HepG2 (cell line): Measurements from ENCODE around the gene CCDC102B. TPM values are rescaled to one million over a fixed set of nuclear protein-coding genes. Genes with fewer than 3 reads are reported as not detected.
A peak's percentile ranks its signal among the peaks of the same experiment; 100 is the strongest.

Experiments
- ATAC-seq: fragments of 200-7000 bp; cut with Tn5 transposase; 3 replicates; pipeline ENCODE4 v1.9.1; 2020; ENCODE audit warnings: mild to moderate bottlenecking, moderate library complexity
- BruUV-seq: library from RNA; stranded (reverse); fragments of 400-500 nt; replicated peaks from 2 replicates; lab custom pipeline; 2021; lab: Mats Ljungman, UMichigan
- CTCF ChIA-PET: fragments of 300-600 bp; formaldehyde crosslinking; extraction: SDS; loops from one replicate; lab custom pipeline; 2021; ENCODE audit warnings: low total read pairs, inconsistent platforms, low intra/inter-chr PET ratio; lab: Yijun Ruan, JAX
- POLR2A ChIA-PET: fragments of 350-600 bp; sonication (Branson Sonifier 250); formaldehyde crosslinking; loops from one replicate; lab custom pipeline; 2020; ENCODE audit warnings: antibody characterized with exemption, inconsistent platforms; lab: Yijun Ruan, JAX
- DNase-seq: peaks from one replicate; pipeline ENCODE4 v3.0.0-alpha.2; 2015; ENCODE audit warnings: low spot score
- FAIRE-seq: peaks from 3 replicates; lab custom pipeline; 2011; peaks lifted over from hg19 to GRCh38; lab: Jason Lieb, UNC
- H2AFZ ChIP-seq: one replicate; pipeline ENCODE4 v1.6.1; 2011; ENCODE audit warnings: low read length, inconsistent platforms
- H3K27ac ChIP-seq: fragments of 300-600 bp; 3 replicates; pipeline ENCODE4 v1.8.0; 2011; ENCODE audit warnings: mixed run types, mild to moderate bottlenecking, mixed read lengths, low read length, inconsistent platforms; ENCODE audit not compliant: insufficient read depth; ENCODE audit errors: extremely low read length
- H3K27me3 ChIP-seq, 2 experiments: fragments of 200-600 bp in 1 of 2; 2 replicates in 1 of 2; 3 replicates in 1 of 2; pipeline versions ENCODE4 v1.6.0 to v1.8.0; 2011; ENCODE audit warnings: low read length in 2 of 2, mild to moderate bottlenecking in 2 of 2, moderate library complexity in 2 of 2, inconsistent platforms in 1 of 2; ENCODE audit not compliant: insufficient read depth in 2 of 2, control insufficient read depth in 1 of 2
- H3K36me3 ChIP-seq, 2 experiments: fragments of 200-600 bp in 1 of 2; replicated peaks in 1 of 2; 2 replicates in 1 of 2; 3 replicates in 1 of 2; pipeline versions ENCODE4 v1.5.1 to v1.8.0; 2011; ENCODE audit warnings: low read length in 2 of 2, inconsistent platforms in 1 of 2; ENCODE audit not compliant: insufficient read depth in 2 of 2, control insufficient read depth in 1 of 2
- H3K4me1 ChIP-seq: 2 replicates; pipeline ENCODE4 v1.5.1; 2012; ENCODE audit warnings: low read length, inconsistent platforms; ENCODE audit not compliant: insufficient read depth
- H3K4me2 ChIP-seq: 2 replicates; pipeline ENCODE4 v1.6.0; 2011; ENCODE audit warnings: low read depth, low read length, inconsistent platforms
- H3K4me3 ChIP-seq, 3 experiments: fragments of 200-600 bp in 1 of 3; sonication (generic), shearing (Covaris generic) in 1 of 3; replicated peaks in 1 of 3; 2 replicates each; pipeline ENCODE4 v1.5.1; 2011 to 2016; ENCODE audit warnings: low read length in 3 of 3, inconsistent platforms in 2 of 3, low read depth in 2 of 3, mild to moderate bottlenecking in 2 of 3, control low read depth in 1 of 3, mixed read lengths in 1 of 3; ENCODE audit not compliant: insufficient read depth in 1 of 3
- H3K79me2 ChIP-seq: one replicate; pipeline ENCODE4 v1.6.1; 2011; ENCODE audit warnings: low read length, inconsistent platforms; ENCODE audit not compliant: insufficient read depth
- H3K9ac ChIP-seq: 2 replicates; pipeline ENCODE4 v1.6.0; 2011; ENCODE audit warnings: mild to moderate bottlenecking, low read depth, low read length, inconsistent platforms; ENCODE audit not compliant: insufficient read depth
- H3K9me3 ChIP-seq: 2 replicates; pipeline ENCODE4 v1.5.1; 2012; ENCODE audit warnings: mild to moderate bottlenecking, low read length
- H4K20me1 ChIP-seq: 2 replicates; pipeline ENCODE4 v1.6.0; 2011; ENCODE audit warnings: inconsistent platforms, mild to moderate bottlenecking, low read length, moderate library complexity; ENCODE audit not compliant: insufficient read depth
- CEBPG ChIP-seq: IDR thresholded peaks from 2 replicates; pipeline ENCODE4 v1.6.1; 2016
- FOXK2 ChIP-seq: fragments of 450-650 bp; IDR thresholded peaks from 2 replicates; pipeline ENCODE4 v1.6.1; 2016
- GATAD1 ChIP-seq: IDR thresholded peaks from 2 replicates; pipeline ENCODE4 v1.6.1; 2016; ENCODE audit warnings: missing genetic modification reagents, missing compliant biosample characterization
- JUNB ChIP-seq: sonication (generic); formaldehyde crosslinking; IDR thresholded peaks from 2 replicates; pipeline ENCODE4 v1.8.0; 2022; ENCODE audit warnings: missing genetic modification reagents, mild to moderate bottlenecking, borderline replicate concordance
- MBNL3 ChIP-seq: fragments of 250-450 bp; sonication (Bioruptor Pico); conservative IDR thresholded peaks from 2 replicates; pipeline ENCODE4 v1.8.0; 2022; ENCODE audit warnings: mild to moderate bottlenecking, inconsistent platforms
- PCBP1 ChIP-seq: fragments of 200-400 bp; formaldehyde crosslinking; IDR thresholded peaks from 2 replicates; pipeline ENCODE4 v1.6.1; 2017; ENCODE audit warnings: mild to moderate bottlenecking, low read depth, low read length, borderline replicate concordance
- SIN3A ChIP-seq: IDR thresholded peaks from 2 replicates; pipeline ENCODE4 v1.6.1; 2011; ENCODE audit warnings: low read depth, mild to moderate bottlenecking, control low read depth, low read length, borderline replicate concordance
- ZNF510 ChIP-seq: sonication (generic); formaldehyde crosslinking; IDR thresholded peaks from 2 replicates; pipeline ENCODE4 v1.4.0; 2020; ENCODE audit warnings: low read depth, mild to moderate bottlenecking, missing genetic modification reagents
- in situ Hi-C: cut with HindIII; loops from 2 replicates; pipeline ENCODE4 v1.10.0; 2017; ENCODE audit warnings: low pct_unique_long_range_greater_than_20kb; ENCODE audit not compliant: extremely low pct_ligation_motif_present
- intact Hi-C: fragments of 100-400 bp; cut with micrococcal nuclease; formaldehyde crosslinking; loops from one replicate; pipeline ENCODE4 v1.10.0; 2022; ENCODE audit not compliant: unreplicated experiment
- polyA plus RNA-seq, 8 experiments: library from polyadenylated mRNA; depleted of rRNA in 3 of 8; stranded (reverse) in 7 of 8; unstranded in 1 of 8; fragments of >200 nt; fragmentation: Illumina TruSeq in 4 of 8; extraction: Trizol in 4 of 8; gene quantifications; 2 replicates each; pipeline versions ENCODE4 v1.2.1 to v1.2.3, GENCODE V29; 2011 to 2016; ENCODE audit warnings: low read depth in 4 of 8, missing spikeins in 1 of 8, mixed read lengths in 1 of 8; ENCODE audit not compliant: insufficient read depth in 1 of 8
- total RNA-seq, 5 experiments: library from RNA; depleted of rRNA; stranded (reverse); fragments of >200 nt; fragmentation: Illumina TruSeq; extraction: Trizol; gene quantifications; 2 replicates each; pipeline ENCODE4 v1.2.3, GENCODE V29; 2016; ENCODE audit warnings: low read depth in 1 of 5
- TF ChIP-seq, protein P1 (sequence below): sonication (generic); formaldehyde crosslinking; IDR thresholded peaks from 2 replicates; pipeline ENCODE4 v1.4.0; 2020; ENCODE audit warnings: mild to moderate bottlenecking, missing genetic modification reagents, borderline replicate concordance
- TF ChIP-seq, protein P2 (sequence below), 2 experiments: fragments of 450-650 bp in 1 of 2; sonication (generic) in 1 of 2; formaldehyde crosslinking; IDR thresholded peaks; 2 replicates each; pipeline versions ENCODE4 v1.5.0 to v1.8.0; 2020 to 2022; ENCODE audit warnings: mild to moderate bottlenecking in 1 of 2, missing genetic modification reagents in 1 of 2

Gene CCDC102B
- total and polyA plus RNA-seq, 2 of the 13 experiments (the other 11 are each of a cell fraction or from before 2014, with no cell fraction given), result 2.3 to 3.7 TPM

DNA sequence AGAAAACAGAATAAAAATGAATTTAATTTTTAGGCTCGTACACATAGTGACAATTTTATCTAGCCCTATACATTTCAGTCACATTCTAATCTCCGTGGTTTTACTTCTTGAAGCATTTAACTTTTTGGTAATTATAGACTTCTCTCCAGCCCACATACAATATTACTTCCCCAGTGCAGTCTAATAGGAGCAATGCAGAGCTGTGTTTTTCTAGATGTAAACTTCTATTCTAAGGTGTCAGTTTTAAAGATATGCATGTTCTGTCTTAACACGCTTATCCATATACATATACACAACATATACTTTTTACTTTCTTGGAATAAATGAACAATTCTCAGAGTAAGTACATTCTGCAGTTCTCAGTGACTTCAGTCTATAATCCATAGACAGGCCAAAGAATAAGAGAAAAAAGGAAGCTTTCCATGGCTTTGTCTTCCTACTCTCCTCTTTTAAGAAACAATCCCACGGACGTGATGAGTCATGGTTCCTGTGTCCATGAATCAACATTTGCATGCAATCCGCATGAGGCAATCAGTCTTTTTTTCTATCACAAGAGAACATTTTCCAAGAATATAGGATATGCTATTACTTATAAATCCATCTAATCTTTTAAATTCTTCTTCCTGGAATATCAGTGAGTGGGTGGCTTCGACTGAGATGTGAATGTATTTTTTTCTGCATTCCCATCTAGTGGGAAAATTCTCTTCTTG, 42.8 kb downstream of the CCDC102B start (continued):
- TF ChIP-seq, protein P1, sequence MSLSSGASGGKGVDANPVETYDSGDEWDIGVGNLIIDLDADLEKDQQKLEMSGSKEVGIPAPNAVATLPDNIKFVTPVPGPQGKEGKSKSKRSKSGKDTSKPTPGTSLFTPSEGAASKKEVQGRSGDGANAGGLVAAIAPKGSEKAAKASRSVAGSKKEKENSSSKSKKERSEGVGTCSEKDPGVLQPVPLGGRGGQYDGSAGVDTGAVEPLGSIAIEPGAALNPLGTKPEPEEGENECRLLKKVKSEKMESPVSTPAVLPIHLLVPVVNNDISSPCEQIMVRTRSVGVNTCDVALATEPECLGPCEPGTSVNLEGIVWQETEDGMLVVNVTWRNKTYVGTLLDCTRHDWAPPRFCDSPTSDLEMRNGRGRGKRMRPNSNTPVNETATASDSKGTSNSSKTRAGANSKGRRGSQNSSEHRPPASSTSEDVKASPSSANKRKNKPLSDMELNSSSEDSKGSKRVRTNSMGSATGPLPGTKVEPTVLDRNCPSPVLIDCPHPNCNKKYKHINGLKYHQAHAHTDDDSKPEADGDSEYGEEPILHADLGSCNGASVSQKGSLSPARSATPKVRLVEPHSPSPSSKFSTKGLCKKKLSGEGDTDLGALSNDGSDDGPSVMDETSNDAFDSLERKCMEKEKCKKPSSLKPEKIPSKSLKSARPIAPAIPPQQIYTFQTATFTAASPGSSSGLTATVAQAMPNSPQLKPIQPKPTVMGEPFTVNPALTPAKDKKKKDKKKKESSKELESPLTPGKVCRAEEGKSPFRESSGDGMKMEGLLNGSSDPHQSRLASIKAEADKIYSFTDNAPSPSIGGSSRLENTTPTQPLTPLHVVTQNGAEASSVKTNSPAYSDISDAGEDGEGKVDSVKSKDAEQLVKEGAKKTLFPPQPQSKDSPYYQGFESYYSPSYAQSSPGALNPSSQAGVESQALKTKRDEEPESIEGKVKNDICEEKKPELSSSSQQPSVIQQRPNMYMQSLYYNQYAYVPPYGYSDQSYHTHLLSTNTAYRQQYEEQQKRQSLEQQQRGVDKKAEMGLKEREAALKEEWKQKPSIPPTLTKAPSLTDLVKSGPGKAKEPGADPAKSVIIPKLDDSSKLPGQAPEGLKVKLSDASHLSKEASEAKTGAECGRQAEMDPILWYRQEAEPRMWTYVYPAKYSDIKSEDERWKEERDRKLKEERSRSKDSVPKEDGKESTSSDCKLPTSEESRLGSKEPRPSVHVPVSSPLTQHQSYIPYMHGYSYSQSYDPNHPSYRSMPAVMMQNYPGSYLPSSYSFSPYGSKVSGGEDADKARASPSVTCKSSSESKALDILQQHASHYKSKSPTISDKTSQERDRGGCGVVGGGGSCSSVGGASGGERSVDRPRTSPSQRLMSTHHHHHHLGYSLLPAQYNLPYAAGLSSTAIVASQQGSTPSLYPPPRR (CRISPR knock-in tag), result no peak
- TF ChIP-seq, protein P2, sequence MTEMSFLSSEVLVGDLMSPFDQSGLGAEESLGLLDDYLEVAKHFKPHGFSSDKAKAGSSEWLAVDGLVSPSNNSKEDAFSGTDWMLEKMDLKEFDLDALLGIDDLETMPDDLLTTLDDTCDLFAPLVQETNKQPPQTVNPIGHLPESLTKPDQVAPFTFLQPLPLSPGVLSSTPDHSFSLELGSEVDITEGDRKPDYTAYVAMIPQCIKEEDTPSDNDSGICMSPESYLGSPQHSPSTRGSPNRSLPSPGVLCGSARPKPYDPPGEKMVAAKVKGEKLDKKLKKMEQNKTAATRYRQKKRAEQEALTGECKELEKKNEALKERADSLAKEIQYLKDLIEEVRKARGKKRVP (CRISPR knock-in tag; IDR thresholded peaks at IDR 0.05), result 0 out of 4 replicates have a peak, but pooled peaks of 1 of the 2 experiments have one; percentile 37
- peak; percentile 21; the same call in 1 of the 2 replicates for TF ChIP-seq CEBPG (CRISPR knock-in tag)
- TF ChIP-seq, all 625 proteins: peak for 4

DNA sequence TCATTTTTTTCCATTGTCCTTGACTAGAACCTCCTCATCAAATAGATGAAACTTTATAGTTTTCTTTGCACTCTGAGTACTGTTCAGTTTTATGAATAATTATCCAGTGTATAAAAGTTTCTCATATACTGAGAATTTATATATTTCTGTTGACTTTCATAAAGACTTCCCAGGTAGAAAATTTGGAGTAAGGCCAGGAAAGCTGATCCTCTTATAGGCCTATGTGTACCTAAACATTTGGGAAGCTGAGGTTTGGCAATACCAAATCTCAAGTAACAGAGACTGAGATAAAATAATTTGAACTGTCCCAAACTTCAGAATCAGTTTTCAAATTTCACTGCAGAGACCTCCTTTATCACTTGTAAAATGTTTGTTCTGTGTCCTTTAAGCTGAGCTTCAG, 43.4 kb downstream of the CCDC102B start:
- no TSS peak for BruUV-seq
- no peak for ATAC-seq

More for the DNA sequence above, 43.4 kb downstream of the CCDC102B start:
- ChIA-PET POLR2A (no interaction called here), CTCF (no interaction called here)
- Histone ChIP-seq H3K36me3 (no peaks in the 10 kb centered on the region), H3K27me3 (no peaks in the 10 kb centered on the region), H3K27ac (no peak overlapping the region), H3K4me3 (no peak overlapping the region), H4K20me1 (no peaks in the 10 kb centered on the region), H3K4me1 (0 out of 2 replicates have a peak, but pooled peaks cover 4% of the 10 kb centered on the region), H3K79me2 (no peaks in the 10 kb centered on the region), H3K4me2 (no peak overlapping the region), H3K9ac (no peak overlapping the region), H3K9me3 (no peaks in the 10 kb centered on the region), H2AFZ (no peak overlapping the region)
- in situ Hi-C loops, result loop anchor here (10.0 kb wide), 1 partner anchor 1254 kb away; no protein-coding TSS in a partner anchor
- no peak for TF ChIP-seq JUNB (CRISPR knock-in tag)
- no peak for TF ChIP-seq MBNL3
- TF ChIP-seq SIN3A, result no peak
- TF ChIP-seq GATAD1 (CRISPR knock-in tag), result no peak
- TF ChIP-seq PCBP1, result no peak
- TF ChIP-seq ZNF510, result no peak
- no peak for TF ChIP-seq FOXK2
- no peak for FAIRE-seq
- no peak for DNase-seq
- intact Hi-C loops, result loop anchor here (10.0 kb wide), 2 partner anchors 564 to 644 kb away; partner anchors contain the start of gene DOK6
